Measurements from ENCODE around the gene RBMS3.

DNA sequence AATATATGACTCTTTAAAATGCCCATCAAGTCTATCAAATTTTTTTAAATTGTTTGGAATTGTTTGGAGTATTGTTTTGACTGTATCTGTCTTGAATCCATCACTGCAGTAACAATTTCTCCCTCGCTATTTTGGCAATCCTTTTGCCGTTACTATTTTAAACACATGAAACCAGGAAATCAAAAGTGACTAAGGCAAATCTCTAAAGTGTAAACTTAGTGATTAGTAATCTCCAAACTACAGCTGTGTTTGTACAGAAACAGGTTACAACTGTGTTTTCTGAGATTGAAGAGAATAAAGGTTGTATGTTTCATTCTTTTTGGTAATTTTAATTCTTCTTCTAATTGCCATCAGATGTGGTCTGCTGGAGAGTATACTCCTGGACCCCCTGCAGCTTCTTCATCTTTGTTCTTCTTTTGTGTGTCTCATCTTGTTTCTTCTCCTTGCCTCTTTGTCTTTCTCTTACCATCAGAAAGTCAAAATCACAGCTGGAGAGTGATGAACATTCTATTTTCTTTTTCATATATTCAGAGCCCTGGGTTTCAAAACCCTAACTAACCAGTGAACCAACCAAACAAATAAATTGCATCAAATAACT lies 465.4 kb downstream of the RBMS3 start:
- TF ChIP-seq POLR2A (IDR thresholded peaks at IDR 0.05): no peak
- no peak for TF ChIP-seq POLR2AphosphoS5 (IDR thresholded peaks at IDR 0.05)
- TF ChIP-seq, protein P1, sequence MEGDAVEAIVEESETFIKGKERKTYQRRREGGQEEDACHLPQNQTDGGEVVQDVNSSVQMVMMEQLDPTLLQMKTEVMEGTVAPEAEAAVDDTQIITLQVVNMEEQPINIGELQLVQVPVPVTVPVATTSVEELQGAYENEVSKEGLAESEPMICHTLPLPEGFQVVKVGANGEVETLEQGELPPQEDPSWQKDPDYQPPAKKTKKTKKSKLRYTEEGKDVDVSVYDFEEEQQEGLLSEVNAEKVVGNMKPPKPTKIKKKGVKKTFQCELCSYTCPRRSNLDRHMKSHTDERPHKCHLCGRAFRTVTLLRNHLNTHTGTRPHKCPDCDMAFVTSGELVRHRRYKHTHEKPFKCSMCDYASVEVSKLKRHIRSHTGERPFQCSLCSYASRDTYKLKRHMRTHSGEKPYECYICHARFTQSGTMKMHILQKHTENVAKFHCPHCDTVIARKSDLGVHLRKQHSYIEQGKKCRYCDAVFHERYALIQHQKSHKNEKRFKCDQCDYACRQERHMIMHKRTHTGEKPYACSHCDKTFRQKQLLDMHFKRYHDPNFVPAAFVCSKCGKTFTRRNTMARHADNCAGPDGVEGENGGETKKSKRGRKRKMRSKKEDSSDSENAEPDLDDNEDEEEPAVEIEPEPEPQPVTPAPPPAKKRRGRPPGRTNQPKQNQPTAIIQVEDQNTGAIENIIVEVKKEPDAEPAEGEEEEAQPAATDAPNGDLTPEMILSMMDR (IDR thresholded peaks at IDR 0.05): no peak
